ENCODE measurements around the gene NIN. TPM values are rescaled to one million over a fixed set of nuclear protein-coding genes. Genes with fewer than 3 reads are reported as not detected.

The NIN gene
- total RNA-seq, 1 experiment from 2014 or later, result 16.9 TPM

GRCh38 chr14:50778721-50779483 is 52.1 kb downstream of the NIN start:
- H3K4me1 Mint-ChIP-seq (ENCODE audit: low read depth, unreplicated experiment), result no peaks in the 10 kb centered on the region
- no peaks in the 10 kb centered on the region for H3K27me3 ChIP-seq (replicated peaks; ENCODE audit: control insufficient read depth, insufficient read depth, low read length)
- H3K4me3 ChIP-seq (ENCODE audit: low read depth, low read length), result no peak overlapping the region
- ChIA-PET CTCF (interaction anchor here (0.9 to 1.6 kb wide), 3 partner anchors 65 to 182 kb away, joined by 3 to 7 read pairs (median 4); no protein-coding TSS in a partner anchor), POLR2A (no interaction called here)
- no peaks in the 10 kb centered on the region for H3K9me3 ChIP-seq
- no peaks in the 10 kb centered on the region for H3K4me1 ChIP-seq
- H3K36me3 Mint-ChIP-seq (ENCODE audit: insufficient read depth, unreplicated experiment), result peaks cover 5% of the 10 kb centered on the region
- no peak for TF ChIP-seq CTCF (IDR thresholded peaks at IDR 0.05; ENCODE audit: insufficient read depth in 1 of 2, low read depth in 1 of 2, low read length in 1 of 2, severe bottlenecking in 1 of 2, unreplicated experiment in 1 of 2)
- intact Hi-C loops (cut with micrococcal nuclease; ENCODE audit: unreplicated experiment), result loop anchor here (1.0 to 5.0 kb wide), 5 partner anchors 67 to 457 kb away; no protein-coding TSS in a partner anchor
- no peak overlapping the region for H3K4me3 Mint-ChIP-seq (ENCODE audit: unreplicated experiment)
- H3K27ac Mint-ChIP-seq (ENCODE audit: unreplicated experiment), result no peak overlapping the region
- H3K36me3 ChIP-seq (ENCODE audit: control insufficient read depth, insufficient read depth, low read length), result no peaks in the 10 kb centered on the region
- H3K27me3 Mint-ChIP-seq (ENCODE audit: insufficient read depth, unreplicated experiment), result no peaks in the 10 kb centered on the region
- no peaks in the 10 kb centered on the region for H3K9me3 Mint-ChIP-seq (ENCODE audit: unreplicated experiment)
- no TSS peak for BruUV-seq (replicated peaks)
- DNase-seq, result no peak

GRCh38 chr14:50776522-50776921 is 54.4 kb downstream of the NIN start:
- TF ChIP-seq CTCF (IDR thresholded peaks at IDR 0.05; ENCODE audit: insufficient read depth in 1 of 2, low read depth in 1 of 2, low read length in 1 of 2, severe bottlenecking in 1 of 2, unreplicated experiment in 1 of 2), result no peak
- no peaks in the 10 kb centered on the region for H3K27me3 Mint-ChIP-seq (ENCODE audit: insufficient read depth, unreplicated experiment)
- no peaks in the 10 kb centered on the region for H3K36me3 ChIP-seq (ENCODE audit: control insufficient read depth, insufficient read depth, low read length)
- no TSS peak for BruUV-seq (replicated peaks)
- H3K4me3 ChIP-seq (ENCODE audit: low read depth, low read length), result no peak overlapping the region
- no peaks in the 10 kb centered on the region for H3K4me1 ChIP-seq
- no peak for DNase-seq
- intact Hi-C loops (cut with micrococcal nuclease; ENCODE audit: unreplicated experiment), result loop anchor here (5.0 kb wide), 2 partner anchors 64 to 454 kb away; no protein-coding TSS in a partner anchor
- no peaks in the 10 kb centered on the region for H3K9me3 ChIP-seq
- no peaks in the 10 kb centered on the region for H3K9me3 Mint-ChIP-seq (ENCODE audit: unreplicated experiment)
- no peak overlapping the region for H3K27ac Mint-ChIP-seq (ENCODE audit: unreplicated experiment)
- H3K4me1 Mint-ChIP-seq (ENCODE audit: low read depth, unreplicated experiment), result no peaks in the 10 kb centered on the region
- peaks cover 5% of the 10 kb centered on the region for H3K36me3 Mint-ChIP-seq (ENCODE audit: insufficient read depth, unreplicated experiment)
- CTCF ChIA-PET, result interaction anchor here (1.1 to 1.6 kb wide), 6 partner anchors 57 to 216 kb away, joined by 3 to 13 read pairs (median 4); partner anchors contain the start of gene ATL1
- no peak overlapping the region for H3K4me3 Mint-ChIP-seq (ENCODE audit: unreplicated experiment)
- H3K27me3 ChIP-seq (replicated peaks; ENCODE audit: control insufficient read depth, insufficient read depth, low read length), result no peaks in the 10 kb centered on the region
- POLR2A ChIA-PET, result no interaction called here

GRCh38 chr14:50775357-50775756 is 55.6 kb downstream of the NIN start:
- POLR2A ChIA-PET, result no interaction called here
- Mint-ChIP-seq H3K9me3 (ENCODE audit: unreplicated experiment) (no peaks in the 10 kb centered on the region), H3K27me3 (ENCODE audit: insufficient read depth, unreplicated experiment) (no peaks in the 10 kb centered on the region), H3K27ac (ENCODE audit: unreplicated experiment) (no peak overlapping the region), H3K36me3 (ENCODE audit: insufficient read depth, unreplicated experiment) (peaks cover 5% of the 10 kb centered on the region), H3K4me1 (ENCODE audit: low read depth, unreplicated experiment) (no peaks in the 10 kb centered on the region), H3K4me3 (ENCODE audit: unreplicated experiment) (no peak overlapping the region)
- H3K4me3 ChIP-seq (ENCODE audit: low read depth, low read length), result no peak overlapping the region
- BruUV-seq (replicated peaks), result no TSS peak
- CTCF ChIA-PET, result interaction anchor here (0.6 to 1.6 kb wide), 3 partner anchors 174 to 549 kb away, joined by 3 to 4 read pairs (median 3); no protein-coding TSS in a partner anchor
- H3K36me3 ChIP-seq (ENCODE audit: control insufficient read depth, insufficient read depth, low read length), result no peaks in the 10 kb centered on the region
- no peaks in the 10 kb centered on the region for H3K27me3 ChIP-seq (replicated peaks; ENCODE audit: control insufficient read depth, insufficient read depth, low read length)
- DNase-seq, result no peak
- H3K4me1 ChIP-seq, result no peaks in the 10 kb centered on the region
- TF ChIP-seq CTCF (IDR thresholded peaks at IDR 0.05; ENCODE audit: insufficient read depth in 1 of 2, low read depth in 1 of 2, low read length in 1 of 2, severe bottlenecking in 1 of 2, unreplicated experiment in 1 of 2), result no peak
- intact Hi-C loops (cut with micrococcal nuclease; ENCODE audit: unreplicated experiment), result loop anchor here (5.0 kb wide), 2 partner anchors 63 to 453 kb away; no protein-coding TSS in a partner anchor
- H3K9me3 ChIP-seq, result no peaks in the 10 kb centered on the region
